H1 (cell line): Measurements from ENCODE around the gene KDELR1. TPM values are rescaled to one million over a fixed set of nuclear protein-coding genes. Genes with fewer than 3 reads are reported as not detected.

Experiments used
- CTCF ChIA-PET: fragments of 300-600 bp; sonication (Branson Sonifier 250); formaldehyde crosslinking; loops from one replicate; lab custom pipeline; 2021; ENCODE audit not compliant: partially characterized antibody; lab: Charles Lee
- POLR2A ChIA-PET: fragments of 300-600 bp; sonication (Branson Sonifier 250); formaldehyde crosslinking; loops from one replicate; lab custom pipeline; 2021; ENCODE audit warnings: inconsistent platforms; ENCODE audit not compliant: partially characterized antibody; lab: Charles Lee
- DNase-seq, 2 experiments: peaks; one replicate each; pipeline versions ENCODE4 v3.0.0 to v3.0.0-alpha.2; 2010 to 2022; ENCODE audit warnings: low spot score in 2 of 2, low read depth in 1 of 2, mixed read lengths in 1 of 2
- FAIRE-seq: peaks from 2 replicates; lab custom pipeline; 2011; peaks lifted over from hg19 to GRCh38; lab: Jason Lieb, UNC
- H2AFZ ChIP-seq: 2 replicates; pipeline ENCODE4 v1.8.1; 2012; ENCODE audit warnings: low read length, inconsistent platforms
- H2AK5ac ChIP-seq: 2 replicates; pipeline ENCODE4 v1.6.1; 2013; ENCODE audit warnings: low read depth, low read length
- H2BK120ac ChIP-seq: replicated peaks from 2 replicates; pipeline ENCODE3; 2013; ENCODE audit warnings: low read depth, low read length, inconsistent platforms
- H2BK12ac ChIP-seq: 2 replicates; pipeline ENCODE4 v1.6.1; 2013; ENCODE audit warnings: low read depth, low read length
- H2BK15ac ChIP-seq: 2 replicates; pipeline ENCODE4 v1.6.1; 2013; ENCODE audit warnings: low read length
- H2BK20ac ChIP-seq: 2 replicates; pipeline ENCODE4 v1.6.1; 2013; ENCODE audit warnings: low read length
- H2BK5ac ChIP-seq: 2 replicates; pipeline ENCODE4 v1.6.1; 2013; ENCODE audit warnings: low read depth, low read length
- H3K14ac ChIP-seq: 2 replicates; pipeline ENCODE4 v1.6.1; 2013; ENCODE audit warnings: inconsistent platforms; ENCODE audit not compliant: insufficient read length
- H3K18ac ChIP-seq: 2 replicates; pipeline ENCODE4 v1.6.1; 2013; ENCODE audit warnings: low read length; ENCODE audit errors: extremely low read depth
- H3K23ac ChIP-seq: 2 replicates; pipeline ENCODE4 v1.6.1; 2013; ENCODE audit warnings: inconsistent platforms; ENCODE audit not compliant: insufficient read length
- H3K23me2 ChIP-seq: 2 replicates; pipeline ENCODE4 v1.6.1; 2013; ENCODE audit warnings: low read depth, low read length
- H3K27ac ChIP-seq: 2 replicates; pipeline ENCODE4 v1.6.1; 2011; ENCODE audit warnings: low read depth, low read length, inconsistent platforms
- H3K27me3 ChIP-seq, 4 experiments: replicated peaks in 1 of 4; 1 replicate in 1 of 4; 2 replicates in 3 of 4; pipeline versions ENCODE4 v1.6.1 to v1.8.1; 2011 to 2013; ENCODE audit warnings: low read length in 3 of 4, mild to moderate bottlenecking in 3 of 4, inconsistent platforms in 2 of 4, mixed read lengths in 2 of 4, moderate library complexity in 1 of 4; ENCODE audit not compliant: control insufficient read depth in 3 of 4, insufficient read depth in 3 of 4; ENCODE audit errors: extremely low read depth in 1 of 4
- H3K36me3 ChIP-seq, 4 experiments: 2 replicates each; pipeline versions ENCODE4 v1.6.1 to v1.8.1; 2011 to 2013; ENCODE audit warnings: mild to moderate bottlenecking in 4 of 4, low read length in 3 of 4, moderate library complexity in 2 of 4, control low read depth in 1 of 4, inconsistent platforms in 1 of 4; ENCODE audit not compliant: insufficient read depth in 4 of 4, control insufficient read depth in 2 of 4
- H3K4ac ChIP-seq: replicated peaks from 2 replicates; pipeline ENCODE3; 2013; ENCODE audit warnings: low read length, low read depth, mixed read lengths, inconsistent platforms; ENCODE audit not compliant: insufficient read length
- H3K4me1 ChIP-seq, 4 experiments: replicated peaks in 1 of 4; 1 replicate in 1 of 4; 2 replicates in 3 of 4; pipeline versions ENCODE4 v1.6.1 to v1.8.1; 2011 to 2013; ENCODE audit warnings: low read length in 3 of 4, inconsistent platforms in 2 of 4, mixed read lengths in 1 of 4; ENCODE audit not compliant: insufficient read depth in 4 of 4, control insufficient read depth in 3 of 4
- H3K4me2 ChIP-seq, 2 experiments: 2 replicates each; pipeline versions ENCODE4 v1.6.1 to v1.8.1; 2011 to 2013; ENCODE audit warnings: low read depth in 2 of 2, low read length in 2 of 2, control low read depth in 1 of 2, inconsistent platforms in 1 of 2, mild to moderate bottlenecking in 1 of 2; ENCODE audit not compliant: insufficient read depth in 1 of 2
- H3K4me3 ChIP-seq, 4 experiments: fragments of 200-600, 300-600 bp in 1 of 4; sonication (generic), shearing (Covaris generic), sonication (Bioruptor Twin) in 1 of 4; 2 replicates each; pipeline versions ENCODE4 v1.5.1 to v1.8.1; 2011 to 2016; ENCODE audit warnings: low read length in 4 of 4, low read depth in 3 of 4, control low read depth in 2 of 4, inconsistent platforms in 2 of 4, mild to moderate bottlenecking in 2 of 4, mixed read lengths in 1 of 4, moderate library complexity in 1 of 4; ENCODE audit not compliant: insufficient read depth in 2 of 4; ENCODE audit errors: extremely low read depth in 1 of 4
- H3K56ac ChIP-seq: replicated peaks from 2 replicates; pipeline ENCODE3; 2013; ENCODE audit warnings: low read depth, mild to moderate bottlenecking, mixed read lengths, low read length, inconsistent platforms; ENCODE audit not compliant: insufficient read length
- H3K79me1 ChIP-seq: 2 replicates; pipeline ENCODE4 v1.6.1; 2013; ENCODE audit warnings: low read depth, low read length, control low read depth
- H3K79me2 ChIP-seq, 2 experiments: 2 replicates each; pipeline versions ENCODE4 v1.6.1 to v1.8.1; 2012 to 2013; ENCODE audit warnings: low read length in 2 of 2, mild to moderate bottlenecking in 2 of 2, inconsistent platforms in 1 of 2; ENCODE audit not compliant: insufficient read depth in 2 of 2, control insufficient read depth in 1 of 2
- H3K9ac ChIP-seq, 4 experiments: replicated peaks in 1 of 4; 1 replicate in 1 of 4; 2 replicates in 3 of 4; pipeline versions ENCODE4 v1.6.1 to v1.8.1; 2011 to 2013; ENCODE audit warnings: low read depth in 3 of 4, low read length in 3 of 4, control low read depth in 2 of 4, mild to moderate bottlenecking in 2 of 4, moderate library complexity in 2 of 4, inconsistent platforms in 1 of 4; ENCODE audit errors: extremely low read depth in 1 of 4
- H3K9me3 ChIP-seq, 2 experiments: 2 replicates each; pipeline versions ENCODE4 v1.6.1 to v1.8.1; 2012 to 2013; ENCODE audit warnings: mild to moderate bottlenecking in 2 of 2, moderate library complexity in 2 of 2, control low read depth in 1 of 2, inconsistent platforms in 1 of 2, low read depth in 1 of 2, low read length in 1 of 2, mixed read lengths in 1 of 2; ENCODE audit not compliant: insufficient read depth in 2 of 2
- H4K20me1 ChIP-seq, 2 experiments: replicated peaks in 1 of 2; 2 replicates each; pipeline versions ENCODE3 to v1.8.1; 2011 to 2013; ENCODE audit warnings: inconsistent platforms in 2 of 2, low read length in 2 of 2, mild to moderate bottlenecking in 1 of 2; ENCODE audit not compliant: insufficient read depth in 2 of 2, control insufficient read depth in 1 of 2
- H4K5ac ChIP-seq: 2 replicates; pipeline ENCODE4 v1.6.1; 2013; ENCODE audit warnings: low read length, low read depth, mixed read lengths, inconsistent platforms; ENCODE audit not compliant: insufficient read length
- H4K8ac ChIP-seq: 2 replicates; pipeline ENCODE4 v1.8.0; 2013; ENCODE audit warnings: mild to moderate bottlenecking, moderate library complexity, low read length, inconsistent platforms; ENCODE audit not compliant: insufficient read depth; ENCODE audit errors: extremely low read depth
- H4K91ac ChIP-seq: replicated peaks from 2 replicates; pipeline ENCODE3; 2013; ENCODE audit warnings: low read length, mixed read lengths, inconsistent platforms; ENCODE audit not compliant: insufficient read length
- CBX5 ChIP-seq: fragments of 300-800, 300-1000 bp; sonication (generic); IDR thresholded peaks from 2 replicates; pipeline ENCODE4 v1.7.1; 2016; ENCODE audit warnings: antibody characterized with exemption, low read length, low read depth
- CEBPB ChIP-seq: IDR thresholded peaks from 2 replicates; pipeline ENCODE4 v1.6.1; 2012; ENCODE audit warnings: low read depth, low read length
- EP300 ChIP-seq, 2 experiments: IDR thresholded peaks; 1 replicate in 1 of 2; 2 replicates in 1 of 2; pipeline ENCODE4 v1.6.1; 2011 to 2012; ENCODE audit warnings: low read depth in 2 of 2, low read length in 2 of 2, mild to moderate bottlenecking in 2 of 2, borderline replicate concordance in 1 of 2, inconsistent platforms in 1 of 2, moderate library complexity in 1 of 2
- EZH2 ChIP-seq: fragments of 200-600 bp; sonication (generic); IDR thresholded peaks from 2 replicates; pipeline ENCODE4 v1.7.1; 2012; ENCODE audit warnings: low read depth, mild to moderate bottlenecking, moderate library complexity, low read length, inconsistent platforms; ENCODE audit not compliant: severe bottlenecking
- RFX5 ChIP-seq: IDR thresholded peaks from 2 replicates; pipeline ENCODE4 v1.6.1; 2011; ENCODE audit warnings: low read depth, low read length, improper control_type of control experiment, borderline replicate concordance
- RNF2 ChIP-seq: fragments of 200-900, 300-1000 bp; sonication (generic); IDR thresholded peaks from 2 replicates; pipeline ENCODE4 v1.7.1; 2016; ENCODE audit warnings: borderline replicate concordance, low read depth, mild to moderate bottlenecking, antibody characterized with exemption, low read length; ENCODE audit not compliant: poor library complexity, severe bottlenecking; ENCODE audit errors: missing control alignments
- SUZ12 ChIP-seq: fragments of 200-600 bp; sonication (generic); IDR thresholded peaks from 2 replicates; pipeline ENCODE4 v1.6.1; 2012; ENCODE audit warnings: mild to moderate bottlenecking, inconsistent platforms, low read length, moderate library complexity, mixed read lengths
- YY1 ChIP-seq: IDR thresholded peaks from 2 replicates; pipeline ENCODE4 v1.6.1; 2011; ENCODE audit warnings: low read depth, mild to moderate bottlenecking, low read length
- WGBS, 2 experiments: shearing (Covaris generic) in 1 of 2; methylation state at CpG; one replicate each; pipeline versions ENCODE4 v1.1.6 to v1.1.7; 2013 to 2015; ENCODE audit warnings: low lambda C conversion rate in 2 of 2, mixed read lengths in 2 of 2, inconsistent platforms in 1 of 2, low coverage in 1 of 2, missing lambda C conversion rate in 1 of 2; ENCODE audit not compliant: insufficient replicate concordance in 2 of 2, insufficient coverage in 1 of 2, insufficient read length in 1 of 2; ENCODE audit errors: extremely low coverage in 1 of 2, missing lambda C conversion rate in 1 of 2; 5-methylcytosine and 5-hydroxymethylcytosine counted together
- polyA plus RNA-seq, 7 experiments: library from polyadenylated mRNA; depleted of rRNA in 3 of 7; stranded (reverse) in 5 of 7; unstranded in 2 of 7; fragments of >200 nt in 5 of 7; fragments of 200-250 nt in 2 of 7; gene quantifications; 1 replicate in 5 of 7; 2 replicates in 1 of 7; 4 replicates in 1 of 7; pipeline versions ENCODE4 v1.2.1 to v1.2.3, GENCODE V29; 2011 to 2013; ENCODE audit warnings: missing spikeins in 2 of 7, mixed read lengths in 2 of 7
- total RNA-seq: library from RNA; stranded (reverse); fragmentation: NEBNext Ultra II Directional; extraction: Animal tissue kit (Norgen Biotek cat#: 25700); gene quantifications from 2 replicates; pipeline ENCODE4 v1.2.1, GENCODE V29; 2021
- TF ChIP-seq, protein P1 (sequence below): IDR thresholded peaks from 2 replicates; pipeline ENCODE4 v1.6.1; 2012; ENCODE audit warnings: low read length, inconsistent platforms
- TF ChIP-seq, protein P2 (sequence below): IDR thresholded peaks from 2 replicates; pipeline ENCODE4 v1.6.1; 2011; ENCODE audit warnings: low read length, improper control_type of control experiment

The KDELR1 gene
- total and polyA plus RNA-seq, 2 of the 8 experiments (the other 6 are each of a cell fraction or from before 2014, with no cell fraction given): 225 to 231 TPM

DNA sequence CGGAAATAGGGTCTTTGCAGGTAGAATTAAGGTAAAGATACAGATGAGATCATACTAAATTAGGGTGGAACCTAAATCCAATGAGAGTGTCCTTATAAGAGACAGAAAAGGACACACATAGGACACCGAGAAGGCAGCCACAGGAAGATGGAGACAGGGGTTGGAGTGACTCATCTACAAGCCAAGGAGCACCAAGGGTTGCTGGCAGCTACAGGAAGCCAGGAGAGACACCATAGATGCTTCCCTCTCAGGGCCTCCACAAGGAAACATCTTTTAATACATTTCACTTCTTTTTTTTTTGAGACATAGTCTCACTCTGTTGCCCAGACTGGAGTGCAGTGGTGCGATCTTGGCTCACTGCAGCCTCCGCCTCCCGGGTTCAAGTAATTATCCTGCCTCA is 37.7 kb downstream of the KDELR1 start:
- DNase-seq (no peak), FAIRE-seq (no peak)
- Histone ChIP-seq H3K56ac (no peak overlapping the region), H3K9ac (no peak overlapping the region), H4K20me1 (no peaks in the 10 kb centered on the region), H3K4me3 (no peak overlapping the region), H4K5ac (no peak overlapping the region), H2BK120ac (no peak overlapping the region), H3K4ac (no peak overlapping the region), H3K79me1 (no peaks in the 10 kb centered on the region), H2BK15ac (no peak overlapping the region), H3K27ac (no peak overlapping the region), H3K36me3 (no peaks in the 10 kb centered on the region), H3K4me2 (no peak overlapping the region), H3K9me3 (no peaks in the 10 kb centered on the region), H3K23me2 (no peaks in the 10 kb centered on the region), H2AFZ (no peak overlapping the region), H2BK20ac (peak overlapping the region; percentile 43; the same call in 1 of the 2 replicates), H3K18ac (no peak overlapping the region), H2BK5ac (no peak overlapping the region), H4K91ac (no peak overlapping the region), H2BK12ac (no peak overlapping the region), H3K14ac (no peak overlapping the region), H2AK5ac (no peak overlapping the region), H3K23ac (no peak overlapping the region), H4K8ac (no peak overlapping the region), H3K79me2 (no peaks in the 10 kb centered on the region), H3K27me3 (no peaks in the 10 kb centered on the region), H3K4me1 (no peaks in the 10 kb centered on the region)
- 99% methylated on average over 5 of the region's 5 CpGs; no CpG with 5 or more reads in 1 of the 2 experiments for WGBS, 2 experiments
- CTCF ChIA-PET: interaction anchor here (0.7 to 1.5 kb wide), 3 partner anchors 40 to 148 kb away, joined by 3 to 4 read pairs (median 3); no protein-coding TSS in a partner anchor
- POLR2A ChIA-PET: interaction anchor here (0.7 to 1.5 kb wide), 2 partner anchors 10 to 143 kb away, joined by 3 to 10 read pairs; partner anchors contain the start of genes SYNGR4 and TMEM143
- TF ChIP-seq RNF2 (no peak), RFX5 (no peak), CBX5 (no peak), CEBPB (no peak), YY1 (no peak), SUZ12 (no peak), EP300 (IDR thresholded peaks at IDR 0.05; ENCODE audit: borderline replicate concordance in 1 of 2, low read depth in 2 of 2, low read length in 2 of 2) (no peak), EZH2 (no peak)
- TF ChIP-seq, protein P1, sequence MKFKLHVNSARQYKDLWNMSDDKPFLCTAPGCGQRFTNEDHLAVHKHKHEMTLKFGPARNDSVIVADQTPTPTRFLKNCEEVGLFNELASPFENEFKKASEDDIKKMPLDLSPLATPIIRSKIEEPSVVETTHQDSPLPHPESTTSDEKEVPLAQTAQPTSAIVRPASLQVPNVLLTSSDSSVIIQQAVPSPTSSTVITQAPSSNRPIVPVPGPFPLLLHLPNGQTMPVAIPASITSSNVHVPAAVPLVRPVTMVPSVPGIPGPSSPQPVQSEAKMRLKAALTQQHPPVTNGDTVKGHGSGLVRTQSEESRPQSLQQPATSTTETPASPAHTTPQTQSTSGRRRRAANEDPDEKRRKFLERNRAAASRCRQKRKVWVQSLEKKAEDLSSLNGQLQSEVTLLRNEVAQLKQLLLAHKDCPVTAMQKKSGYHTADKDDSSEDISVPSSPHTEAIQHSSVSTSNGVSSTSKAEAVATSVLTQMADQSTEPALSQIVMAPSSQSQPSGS: no peak
- TF ChIP-seq, protein P2, sequence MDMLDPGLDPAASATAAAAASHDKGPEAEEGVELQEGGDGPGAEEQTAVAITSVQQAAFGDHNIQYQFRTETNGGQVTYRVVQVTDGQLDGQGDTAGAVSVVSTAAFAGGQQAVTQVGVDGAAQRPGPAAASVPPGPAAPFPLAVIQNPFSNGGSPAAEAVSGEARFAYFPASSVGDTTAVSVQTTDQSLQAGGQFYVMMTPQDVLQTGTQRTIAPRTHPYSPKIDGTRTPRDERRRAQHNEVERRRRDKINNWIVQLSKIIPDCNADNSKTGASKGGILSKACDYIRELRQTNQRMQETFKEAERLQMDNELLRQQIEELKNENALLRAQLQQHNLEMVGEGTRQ: no peak
